H1 (cell line): ENCODE data around the gene RAVER2. TPM values are rescaled to one million over a fixed set of nuclear protein-coding genes. Genes with fewer than 3 reads are reported as not detected.

ENCODE experiments used
- CTCF ChIA-PET: fragments of 300-600 bp; sonication (Branson Sonifier 250); formaldehyde crosslinking; loops from one replicate; lab custom pipeline; 2021; ENCODE audit not compliant: partially characterized antibody; lab: Charles Lee
- POLR2A ChIA-PET: fragments of 300-600 bp; sonication (Branson Sonifier 250); formaldehyde crosslinking; loops from one replicate; lab custom pipeline; 2021; ENCODE audit warnings: inconsistent platforms; ENCODE audit not compliant: partially characterized antibody; lab: Charles Lee
- DNase-seq, 2 experiments: peaks; one replicate each; pipeline versions ENCODE4 v3.0.0 to v3.0.0-alpha.2; 2010 to 2022; ENCODE audit warnings: low spot score in 2 of 2, low read depth in 1 of 2, mixed read lengths in 1 of 2
- FAIRE-seq: peaks from 2 replicates; lab custom pipeline; 2011; peaks lifted over from hg19 to GRCh38; lab: Jason Lieb, UNC
- H2AFZ ChIP-seq: 2 replicates; pipeline ENCODE4 v1.8.1; 2012; ENCODE audit warnings: low read length, inconsistent platforms
- H2AK5ac ChIP-seq: 2 replicates; pipeline ENCODE4 v1.6.1; 2013; ENCODE audit warnings: low read depth, low read length
- H2BK120ac ChIP-seq: replicated peaks from 2 replicates; pipeline ENCODE3; 2013; ENCODE audit warnings: low read depth, low read length, inconsistent platforms
- H2BK12ac ChIP-seq: 2 replicates; pipeline ENCODE4 v1.6.1; 2013; ENCODE audit warnings: low read depth, low read length
- H2BK15ac ChIP-seq: 2 replicates; pipeline ENCODE4 v1.6.1; 2013; ENCODE audit warnings: low read length
- H2BK20ac ChIP-seq: 2 replicates; pipeline ENCODE4 v1.6.1; 2013; ENCODE audit warnings: low read length
- H2BK5ac ChIP-seq: 2 replicates; pipeline ENCODE4 v1.6.1; 2013; ENCODE audit warnings: low read depth, low read length
- H3K14ac ChIP-seq: 2 replicates; pipeline ENCODE4 v1.6.1; 2013; ENCODE audit warnings: inconsistent platforms; ENCODE audit not compliant: insufficient read length
- H3K18ac ChIP-seq: 2 replicates; pipeline ENCODE4 v1.6.1; 2013; ENCODE audit warnings: low read length; ENCODE audit errors: extremely low read depth
- H3K23ac ChIP-seq: 2 replicates; pipeline ENCODE4 v1.6.1; 2013; ENCODE audit warnings: inconsistent platforms; ENCODE audit not compliant: insufficient read length
- H3K23me2 ChIP-seq: 2 replicates; pipeline ENCODE4 v1.6.1; 2013; ENCODE audit warnings: low read depth, low read length
- H3K27ac ChIP-seq: 2 replicates; pipeline ENCODE4 v1.6.1; 2011; ENCODE audit warnings: low read depth, low read length, inconsistent platforms
- H3K27me3 ChIP-seq, 4 experiments: replicated peaks in 1 of 4; 1 replicate in 1 of 4; 2 replicates in 3 of 4; pipeline versions ENCODE4 v1.6.1 to v1.8.1; 2011 to 2013; ENCODE audit warnings: low read length in 3 of 4, mild to moderate bottlenecking in 3 of 4, inconsistent platforms in 2 of 4, mixed read lengths in 2 of 4, moderate library complexity in 1 of 4; ENCODE audit not compliant: control insufficient read depth in 3 of 4, insufficient read depth in 3 of 4; ENCODE audit errors: extremely low read depth in 1 of 4
- H3K36me3 ChIP-seq, 4 experiments: 2 replicates each; pipeline versions ENCODE4 v1.6.1 to v1.8.1; 2011 to 2013; ENCODE audit warnings: mild to moderate bottlenecking in 4 of 4, low read length in 3 of 4, moderate library complexity in 2 of 4, control low read depth in 1 of 4, inconsistent platforms in 1 of 4; ENCODE audit not compliant: insufficient read depth in 4 of 4, control insufficient read depth in 2 of 4
- H3K4ac ChIP-seq: replicated peaks from 2 replicates; pipeline ENCODE3; 2013; ENCODE audit warnings: low read length, low read depth, mixed read lengths, inconsistent platforms; ENCODE audit not compliant: insufficient read length
- H3K4me1 ChIP-seq, 4 experiments: replicated peaks in 1 of 4; 1 replicate in 1 of 4; 2 replicates in 3 of 4; pipeline versions ENCODE4 v1.6.1 to v1.8.1; 2011 to 2013; ENCODE audit warnings: low read length in 3 of 4, inconsistent platforms in 2 of 4, mixed read lengths in 1 of 4; ENCODE audit not compliant: insufficient read depth in 4 of 4, control insufficient read depth in 3 of 4
- H3K4me2 ChIP-seq, 2 experiments: 2 replicates each; pipeline versions ENCODE4 v1.6.1 to v1.8.1; 2011 to 2013; ENCODE audit warnings: low read depth in 2 of 2, low read length in 2 of 2, control low read depth in 1 of 2, inconsistent platforms in 1 of 2, mild to moderate bottlenecking in 1 of 2; ENCODE audit not compliant: insufficient read depth in 1 of 2
- H3K4me3 ChIP-seq, 4 experiments: fragments of 200-600, 300-600 bp in 1 of 4; sonication (generic), shearing (Covaris generic), sonication (Bioruptor Twin) in 1 of 4; 2 replicates each; pipeline versions ENCODE4 v1.5.1 to v1.8.1; 2011 to 2016; ENCODE audit warnings: low read length in 4 of 4, low read depth in 3 of 4, control low read depth in 2 of 4, inconsistent platforms in 2 of 4, mild to moderate bottlenecking in 2 of 4, mixed read lengths in 1 of 4, moderate library complexity in 1 of 4; ENCODE audit not compliant: insufficient read depth in 2 of 4; ENCODE audit errors: extremely low read depth in 1 of 4
- H3K56ac ChIP-seq: replicated peaks from 2 replicates; pipeline ENCODE3; 2013; ENCODE audit warnings: low read depth, mild to moderate bottlenecking, mixed read lengths, low read length, inconsistent platforms; ENCODE audit not compliant: insufficient read length
- H3K79me1 ChIP-seq: 2 replicates; pipeline ENCODE4 v1.6.1; 2013; ENCODE audit warnings: low read depth, low read length, control low read depth
- H3K79me2 ChIP-seq, 2 experiments: 2 replicates each; pipeline versions ENCODE4 v1.6.1 to v1.8.1; 2012 to 2013; ENCODE audit warnings: low read length in 2 of 2, mild to moderate bottlenecking in 2 of 2, inconsistent platforms in 1 of 2; ENCODE audit not compliant: insufficient read depth in 2 of 2, control insufficient read depth in 1 of 2
- H3K9ac ChIP-seq, 4 experiments: replicated peaks in 1 of 4; 1 replicate in 1 of 4; 2 replicates in 3 of 4; pipeline versions ENCODE4 v1.6.1 to v1.8.1; 2011 to 2013; ENCODE audit warnings: low read depth in 3 of 4, low read length in 3 of 4, control low read depth in 2 of 4, mild to moderate bottlenecking in 2 of 4, moderate library complexity in 2 of 4, inconsistent platforms in 1 of 4; ENCODE audit errors: extremely low read depth in 1 of 4
- H3K9me3 ChIP-seq, 2 experiments: 2 replicates each; pipeline versions ENCODE4 v1.6.1 to v1.8.1; 2012 to 2013; ENCODE audit warnings: mild to moderate bottlenecking in 2 of 2, moderate library complexity in 2 of 2, control low read depth in 1 of 2, inconsistent platforms in 1 of 2, low read depth in 1 of 2, low read length in 1 of 2, mixed read lengths in 1 of 2; ENCODE audit not compliant: insufficient read depth in 2 of 2
- H4K20me1 ChIP-seq, 2 experiments: replicated peaks in 1 of 2; 2 replicates each; pipeline versions ENCODE3 to v1.8.1; 2011 to 2013; ENCODE audit warnings: inconsistent platforms in 2 of 2, low read length in 2 of 2, mild to moderate bottlenecking in 1 of 2; ENCODE audit not compliant: insufficient read depth in 2 of 2, control insufficient read depth in 1 of 2
- H4K5ac ChIP-seq: 2 replicates; pipeline ENCODE4 v1.6.1; 2013; ENCODE audit warnings: low read length, low read depth, mixed read lengths, inconsistent platforms; ENCODE audit not compliant: insufficient read length
- H4K8ac ChIP-seq: 2 replicates; pipeline ENCODE4 v1.8.0; 2013; ENCODE audit warnings: mild to moderate bottlenecking, moderate library complexity, low read length, inconsistent platforms; ENCODE audit not compliant: insufficient read depth; ENCODE audit errors: extremely low read depth
- H4K91ac ChIP-seq: replicated peaks from 2 replicates; pipeline ENCODE3; 2013; ENCODE audit warnings: low read length, mixed read lengths, inconsistent platforms; ENCODE audit not compliant: insufficient read length
- BACH1 ChIP-seq: IDR thresholded peaks from 2 replicates; pipeline ENCODE4 v1.6.1; 2012; ENCODE audit warnings: low read length, improper control_type of control experiment
- CBX8 ChIP-seq: fragments of 300-800, 300-1000 bp; sonication (generic); IDR thresholded peaks from 2 replicates; pipeline ENCODE4 v1.7.1; 2016; ENCODE audit warnings: low read depth, low read length, borderline replicate concordance
- CEBPB ChIP-seq: IDR thresholded peaks from 2 replicates; pipeline ENCODE4 v1.6.1; 2012; ENCODE audit warnings: low read depth, low read length
- CHD1 ChIP-seq: IDR thresholded peaks from 2 replicates; pipeline ENCODE4 v1.6.1; 2012; ENCODE audit warnings: low read depth, low read length, improper control_type of control experiment
- MAFK ChIP-seq: IDR thresholded peaks from 2 replicates; pipeline ENCODE4 v1.6.1; 2012; ENCODE audit warnings: low read depth, mild to moderate bottlenecking, improper control_type of control experiment, low read length
- SRF ChIP-seq: IDR thresholded peaks from 2 replicates; pipeline ENCODE4 v1.6.1; 2011; ENCODE audit warnings: mild to moderate bottlenecking, low read depth, low read length, moderate library complexity
- WGBS, 2 experiments: shearing (Covaris generic) in 1 of 2; methylation state at CpG; one replicate each; pipeline versions ENCODE4 v1.1.6 to v1.1.7; 2013 to 2015; ENCODE audit warnings: low lambda C conversion rate in 2 of 2, mixed read lengths in 2 of 2, inconsistent platforms in 1 of 2, low coverage in 1 of 2, missing lambda C conversion rate in 1 of 2; ENCODE audit not compliant: insufficient replicate concordance in 2 of 2, insufficient coverage in 1 of 2, insufficient read length in 1 of 2; ENCODE audit errors: extremely low coverage in 1 of 2, missing lambda C conversion rate in 1 of 2; 5-methylcytosine and 5-hydroxymethylcytosine counted together
- polyA plus RNA-seq, 7 experiments: library from polyadenylated mRNA; depleted of rRNA in 3 of 7; stranded (reverse) in 5 of 7; unstranded in 2 of 7; fragments of >200 nt in 5 of 7; fragments of 200-250 nt in 2 of 7; gene quantifications; 1 replicate in 5 of 7; 2 replicates in 1 of 7; 4 replicates in 1 of 7; pipeline versions ENCODE4 v1.2.1 to v1.2.3, GENCODE V29; 2011 to 2013; ENCODE audit warnings: missing spikeins in 2 of 7, mixed read lengths in 2 of 7
- total RNA-seq: library from RNA; stranded (reverse); fragmentation: NEBNext Ultra II Directional; extraction: Animal tissue kit (Norgen Biotek cat#: 25700); gene quantifications from 2 replicates; pipeline ENCODE4 v1.2.1, GENCODE V29; 2021

The RAVER2 gene
- total and polyA plus RNA-seq, 2 of the 8 experiments (the other 6 are each of a cell fraction or from before 2014, with no cell fraction given) = 10.5 to 19.5 TPM

DNA sequence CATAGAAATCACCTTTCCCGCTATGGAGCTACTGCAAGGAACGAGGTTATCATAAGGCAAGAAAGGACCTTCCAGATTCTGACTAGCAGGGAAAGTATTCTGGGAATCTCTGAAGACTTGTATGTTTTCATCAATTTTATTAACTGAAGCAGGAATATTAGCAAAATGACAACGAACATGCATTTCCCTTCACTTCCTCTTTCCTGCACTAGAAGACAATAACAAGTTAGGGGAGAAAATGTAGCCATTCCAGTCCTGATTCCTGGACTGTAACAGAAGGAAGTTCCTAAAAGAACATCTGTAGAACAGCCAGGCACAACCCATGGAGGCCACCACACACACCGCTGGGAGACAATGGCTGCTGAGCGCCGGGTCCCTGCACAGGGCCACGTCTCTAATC, 106.8 kb downstream of the RAVER2 start:
- 94% methylated on average over 7 of the region's 7 CpGs; no CpG with 5 or more reads in 1 of the 2 experiments for WGBS, 2 experiments
- no peaks in the 10 kb centered on the region for H3K9me3 ChIP-seq
- H3K14ac ChIP-seq = no peak overlapping the region
- H4K20me1 ChIP-seq = no peaks in the 10 kb centered on the region
- no peaks in the 10 kb centered on the region for H3K4me1 ChIP-seq
- H2AFZ ChIP-seq = no peak overlapping the region
- no peak overlapping the region for H4K5ac ChIP-seq
- no peaks in the 10 kb centered on the region for H3K79me2 ChIP-seq
- no peak overlapping the region for H3K56ac ChIP-seq
- H3K23me2 ChIP-seq = no peaks in the 10 kb centered on the region
- no peak overlapping the region for H3K18ac ChIP-seq
- no peak overlapping the region for H4K91ac ChIP-seq
- H2BK12ac ChIP-seq = no peak overlapping the region
- FAIRE-seq (no peak), DNase-seq (no peak)
- H3K27me3 ChIP-seq = no peaks in the 10 kb centered on the region
- H2BK5ac ChIP-seq = no peak overlapping the region
- no peak overlapping the region for H2BK15ac ChIP-seq
- H2BK120ac ChIP-seq = no peak overlapping the region
- ChIA-PET CTCF (interaction anchor here (1.5 to 1.6 kb wide), 2 partner anchors 8 kb away, joined by 4 to 6 read pairs; no protein-coding TSS in a partner anchor), POLR2A (interaction anchor here (1.5 kb wide), 1 partner anchor 17 kb away, joined by 3 read pairs; no protein-coding TSS in a partner anchor)
- no peak overlapping the region for H3K9ac ChIP-seq
- H3K4ac ChIP-seq = no peak overlapping the region
- no peak overlapping the region for H2BK20ac ChIP-seq
- no peaks in the 10 kb centered on the region; a peak in 2 of 8 replicates for H3K36me3 ChIP-seq
- no peak overlapping the region for H4K8ac ChIP-seq
- H3K4me3 ChIP-seq = no peak overlapping the region
- no peak for TF ChIP-seq SRF
- TF ChIP-seq CEBPB = no peak
- TF ChIP-seq MAFK = no peak
- TF ChIP-seq CBX8 = no peak
- no peak for TF ChIP-seq BACH1
- no peak for TF ChIP-seq CHD1
- no peak overlapping the region for H3K23ac ChIP-seq
- no peak overlapping the region for H3K4me2 ChIP-seq
- H3K79me1 ChIP-seq = no peaks in the 10 kb centered on the region
- H3K27ac ChIP-seq = no peak overlapping the region
- no peak overlapping the region for H2AK5ac ChIP-seq
